ENCODE data around the gene CTDSPL.
"Not testable (repeated sequence)": the region's sequence is repeated elsewhere in the genome, so short reads cannot be mapped to it uniquely, and the experiment has no call there.

Gene CTDSPL

GRCh38 chr3:38033586-38033985, 171.9 kb downstream of the CTDSPL start:
- H3K4me1 ChIP-seq (ENCODE audit: control extremely low read depth in 1 of 4, control insufficient read depth in 4 of 4, insufficient read depth in 4 of 4, low read length in 3 of 4): peaks cover 4 to 18% (median 14%) of the 10 kb centered on the region in 4 experiments
- DNase-seq; POLR2A ChIA-PET; H3K27ac ChIP-seq (ENCODE audit: insufficient read depth in 1 of 2, low read depth in 1 of 2, low read length in 2 of 2, poor library complexity in 1 of 2, severe bottlenecking in 2 of 2); H3K9me3 ChIP-seq (ENCODE audit: control extremely low read depth in 1 of 5, control insufficient read depth in 4 of 5, insufficient read depth in 2 of 5, low read depth in 1 of 5, low read length in 4 of 5); H3K4me3 ChIP-seq (ENCODE audit: control insufficient read depth in 1 of 7, extremely low read depth in 1 of 7, insufficient read depth in 4 of 7, low read depth in 2 of 7, low read length in 6 of 7); H3K36me3 ChIP-seq (ENCODE audit: control insufficient read depth in 4 of 4, insufficient read depth in 4 of 4, low read length in 3 of 4): not testable (repeated sequence)
- peaks cover 0 to 41% (median 26%) of the 10 kb centered on the region in 5 experiments for H3K27me3 ChIP-seq (replicated peaks in 2 of 5; ENCODE audit: control insufficient read depth in 4 of 5, insufficient read depth in 5 of 5, low read length in 4 of 5)
- WGBS (ENCODE audit: insufficient coverage): 97% methylated on average over 6 of the region's 7 CpGs
- CTCF ChIA-PET: interaction anchor here (0.6 to 1.6 kb wide), 2 partner anchors 19 to 345 kb away, joined by 3 to 6 read pairs; no protein-coding TSS in a partner anchor

Data from common myeloid progenitor, CD34-positive (primary cell).